Activated CD8-positive, alpha-beta memory T cell treated with anti-CD3 and anti-CD28 coated beads, Interleukin-2, amount 50 U/mL, for 24 hours (primary cell): Measurements from ENCODE around the gene PTK6.
"Not testable (repeated sequence)": the region's sequence is repeated elsewhere in the genome, so short reads cannot be mapped to it uniquely, and the experiment has no call there.

Source experiments
- DNase-seq: peaks from one replicate; pipeline ENCODE4 v3.0.0-alpha.2; 2020; ENCODE audit errors: extremely low read depth

Gene PTK6

GRCh38 chr20:63536997-63537524 is at the start of gene PTK6:
Gene PTK6 (minus strand): TSS chr20:63537376. CDS start chr20:63537314, 62 bp downstream.
- DNase-seq, result no peak

GRCh38 chr20:63586797-63587196 is 49.6 kb upstream of the PTK6 start:
- no peak for DNase-seq

- DNase-seq, result no peak
These were observed 48.7 kb upstream of the PTK6 start for GRCh38 chr20:63585616-63586565.

DNA sequence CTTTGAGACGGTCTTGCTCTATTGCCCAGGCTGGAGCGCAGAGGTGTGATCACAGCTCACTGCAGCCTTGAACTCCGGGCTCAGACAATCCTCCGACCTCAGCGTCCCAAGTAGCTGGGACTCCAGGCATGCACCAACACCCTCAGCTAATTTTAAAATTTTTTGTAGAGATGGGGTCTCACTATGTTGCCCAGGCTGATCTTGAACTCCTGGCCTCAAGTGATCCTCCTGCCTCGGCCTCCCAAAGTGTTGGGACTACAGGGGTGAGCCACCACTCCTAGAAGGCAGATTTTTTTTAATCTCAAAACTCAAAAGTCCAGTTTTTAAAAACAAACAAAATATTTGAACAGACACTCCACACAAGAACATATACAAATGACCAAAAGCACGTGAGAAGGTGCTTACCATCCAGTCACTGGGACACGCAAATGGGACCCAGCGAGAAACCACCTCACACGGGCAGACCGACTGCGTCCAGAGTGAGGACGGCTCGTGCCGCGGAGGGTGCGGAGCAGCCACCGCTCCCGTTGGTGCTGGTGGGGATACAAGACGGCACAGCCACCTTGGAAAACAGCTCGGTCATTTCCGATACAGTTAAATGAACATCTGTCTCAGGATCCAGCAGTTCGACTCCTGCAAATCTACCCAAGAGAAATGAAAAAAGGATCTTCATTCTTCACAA is 45.3 kb upstream of the PTK6 start:
- no peak for DNase-seq

- peak; percentile 39 for DNase-seq
These were observed 43.8 kb upstream of the PTK6 start for GRCh38 chr20:63580796-63581461.

- no peak for DNase-seq
These were observed 42.0 kb upstream of the PTK6 start for GRCh38 chr20:63579017-63579694.

DNA sequence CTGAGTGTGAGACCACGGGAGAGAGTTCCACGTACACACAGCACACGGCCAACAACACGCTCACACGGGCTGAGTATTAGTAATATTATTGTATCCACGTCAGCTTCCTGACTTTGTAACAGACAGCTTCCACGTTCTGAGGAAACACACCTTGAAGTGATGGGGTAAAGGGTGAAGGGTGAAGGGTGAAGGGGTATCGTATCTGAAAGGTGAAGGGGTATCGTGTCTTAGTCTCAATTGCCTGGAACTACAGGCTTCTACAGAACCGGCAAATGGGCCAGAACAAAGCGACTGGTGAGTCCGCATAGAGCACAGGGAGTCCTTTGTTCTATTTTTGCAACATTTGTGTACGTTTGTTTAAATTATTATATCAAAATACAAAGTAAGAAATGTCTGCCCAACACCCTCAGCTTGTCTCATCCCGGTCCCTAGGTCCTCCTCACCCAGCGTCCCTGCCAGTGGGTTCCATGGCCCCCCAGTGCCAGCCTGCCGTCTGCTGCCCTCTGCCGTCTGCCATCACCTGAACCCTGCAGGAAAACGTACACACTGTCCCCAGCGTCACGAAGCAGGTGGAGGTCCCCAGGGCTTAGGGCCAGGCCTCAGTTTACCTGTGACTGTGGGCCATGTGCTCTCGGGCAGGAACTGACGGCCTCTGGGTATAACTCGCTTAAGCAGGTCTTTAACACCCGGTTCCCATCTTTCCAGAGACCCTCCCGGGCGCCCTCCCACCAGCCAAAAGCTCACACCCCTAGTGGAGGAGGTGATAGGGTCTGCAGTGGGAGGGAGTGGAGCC is 41.2 kb upstream of the PTK6 start:
- no peak for DNase-seq

GRCh38 chr20:63577317-63577894 is 40.2 kb upstream of the PTK6 start:
- no peak for DNase-seq

- no peak for DNase-seq
These were observed 39.1 kb upstream of the PTK6 start for GRCh38 chr20:63576311-63576710.

DNA sequence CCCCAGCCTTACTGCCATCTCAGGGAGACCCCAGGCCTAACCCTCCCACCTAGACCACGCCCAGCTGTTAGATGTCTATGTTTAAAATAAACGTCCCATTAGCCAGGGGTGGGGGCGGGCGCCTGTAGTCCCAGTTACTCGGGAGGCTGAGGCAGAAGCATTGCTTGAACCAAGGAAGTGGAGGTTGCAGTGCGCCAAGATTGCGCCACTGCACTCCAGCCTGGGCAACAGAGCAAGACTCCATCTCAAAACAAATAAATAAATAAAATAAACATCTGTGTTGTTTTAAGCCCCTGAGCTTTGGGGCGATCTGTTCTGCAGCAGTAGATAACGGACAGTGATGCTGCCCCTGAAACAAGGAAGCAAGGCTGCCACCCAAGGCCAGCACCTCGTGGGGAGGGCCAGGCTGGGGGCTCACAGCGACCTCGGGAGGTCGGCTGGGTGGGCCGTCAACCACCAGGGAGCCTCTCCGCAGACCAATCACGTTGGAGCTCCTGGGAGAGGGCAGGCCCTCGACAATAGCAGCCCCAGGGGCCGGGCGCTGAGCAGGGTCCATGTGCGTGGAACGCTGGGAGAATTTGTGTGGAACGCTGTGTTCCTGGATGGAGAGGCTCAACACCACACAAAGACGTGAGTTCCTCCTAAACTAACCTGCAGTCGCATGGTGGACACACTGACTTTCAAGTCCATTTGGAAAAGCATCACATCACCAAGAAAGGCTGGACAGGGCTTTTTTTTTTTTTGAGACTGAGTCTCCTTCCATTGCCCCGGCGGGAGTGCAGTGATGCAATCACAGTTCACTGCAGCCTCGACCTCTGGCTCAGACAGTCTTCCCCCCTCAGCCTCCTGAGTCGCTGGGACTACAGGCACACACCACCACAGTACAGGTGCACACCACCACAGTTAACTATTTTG is 37.9 kb upstream of the PTK6 start:
- no peak for DNase-seq

GRCh38 chr20:63574156-63574828 is 37.1 kb upstream of the PTK6 start, which contains the start of gene HELZ2:
Gene HELZ2 (minus strand): TSS chr20:63574239. CDS start chr20:63572385, 1,854 bp downstream.
- DNase-seq, result no peak

DNA sequence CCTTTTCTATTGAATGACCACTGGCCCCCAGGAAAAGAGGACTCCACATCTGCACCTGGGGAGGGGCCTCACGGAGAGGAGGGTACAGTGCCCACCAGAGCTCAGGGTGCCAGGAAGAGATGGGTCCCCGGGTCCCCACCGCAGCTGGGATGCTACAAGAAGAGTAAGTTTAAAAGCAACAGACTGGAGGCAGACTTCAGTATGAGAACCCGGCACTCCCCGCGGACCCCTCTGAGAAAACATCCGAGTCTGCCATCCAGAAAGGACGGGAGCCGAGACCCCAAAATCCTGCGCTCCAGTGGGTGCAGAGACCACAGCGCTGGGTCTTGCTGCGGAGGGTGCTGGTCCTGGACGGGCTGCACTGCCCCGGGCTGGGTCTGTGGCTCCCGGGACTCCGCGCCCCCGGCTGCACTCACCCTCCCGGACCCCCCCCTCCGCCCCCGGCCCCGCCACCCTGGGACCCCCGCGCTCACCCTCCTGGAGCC is 36.5 kb upstream of the PTK6 start:
- DNase-seq, result no peak

- DNase-seq, result no peak
These were observed 35.8 kb upstream of the PTK6 start for GRCh38 chr20:63572788-63573646.

DNA sequence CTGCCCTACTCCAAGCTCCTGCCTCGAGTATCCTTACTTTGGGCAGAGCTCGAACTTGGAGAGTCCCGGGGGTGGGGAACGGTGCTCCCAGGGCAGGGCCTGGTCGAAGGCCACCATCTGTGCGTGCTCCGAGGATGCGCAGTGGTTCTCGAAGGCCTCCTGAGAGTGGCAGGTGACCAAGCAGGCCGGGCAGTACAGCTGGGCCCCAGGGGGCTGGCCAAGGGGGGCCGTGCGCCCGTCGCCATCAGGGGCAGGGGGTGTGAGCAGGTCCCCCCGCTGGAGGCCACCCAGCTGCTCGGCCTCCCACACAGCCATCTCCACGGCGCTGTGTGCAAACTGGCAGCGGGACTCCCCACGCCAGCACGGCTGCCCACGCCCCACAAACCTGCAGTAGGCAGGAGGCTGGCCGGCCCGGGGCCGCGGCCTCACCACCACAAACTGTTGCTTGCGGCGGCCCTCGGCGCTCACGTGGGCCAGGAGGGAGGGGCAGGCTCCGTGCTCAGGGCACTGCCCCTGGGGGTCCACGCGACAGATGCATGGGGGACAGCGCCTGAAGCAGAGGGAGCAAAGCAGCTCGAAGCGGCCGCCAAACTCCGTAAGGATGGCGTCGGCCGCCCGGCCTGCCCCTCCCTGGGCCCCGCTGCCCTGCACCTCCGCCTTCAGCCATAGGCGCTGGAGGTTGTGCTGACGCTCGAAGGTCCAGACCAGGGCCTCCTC is 35.1 kb upstream of the PTK6 start:
- no peak for DNase-seq

DNA sequence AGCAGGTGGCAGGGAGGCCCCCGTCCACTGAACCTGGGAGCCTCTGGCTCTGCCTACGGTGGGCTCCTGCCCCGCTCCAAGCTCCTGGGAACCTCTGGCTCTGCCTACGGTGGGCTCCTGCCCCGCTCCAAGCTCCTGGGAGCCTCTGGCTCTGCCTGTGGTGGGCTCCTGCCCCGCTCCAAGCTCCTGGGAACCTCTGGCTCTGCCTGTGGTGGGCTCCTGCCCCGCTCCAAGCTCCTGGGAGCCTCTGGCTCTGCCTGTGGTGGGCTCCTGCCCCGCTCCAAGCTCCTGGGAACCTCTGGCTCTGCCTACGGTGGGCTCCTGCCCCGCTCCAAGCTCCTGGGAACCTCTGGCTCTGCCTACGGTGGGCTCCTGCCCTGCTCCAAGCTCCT is 33.9 kb upstream of the PTK6 start:
- not testable (repeated sequence) for DNase-seq

- DNase-seq, result no peak
These were observed 33.3 kb upstream of the PTK6 start for GRCh38 chr20:63570281-63571086.
